Loucy (cell line): Measurements from ENCODE around the gene CADM1.

ENCODE experiments used
- H2AFZ ChIP-seq: fragments of 200-600 bp; sonication (generic); 2 replicates; pipeline ENCODE4 v1.6.0; 2016; ENCODE audit warnings: antibody characterized with exemption, mild to moderate bottlenecking, low read length, moderate library complexity
- H3F3A ChIP-seq: fragments of 200-600 bp; 2 replicates; pipeline ENCODE4 v1.6.0; 2016; ENCODE audit warnings: antibody characterized with exemption, low read depth, mild to moderate bottlenecking
- H3K27me3 ChIP-seq: fragments of 200-600 bp; sonication (generic); 2 replicates; pipeline ENCODE4 v1.6.1; 2014; ENCODE audit warnings: low read length, mild to moderate bottlenecking; ENCODE audit not compliant: insufficient read depth, poor library complexity, severe bottlenecking
- H3K36me3 ChIP-seq: fragments of 200-600 bp; sonication (generic); 2 replicates; pipeline ENCODE4 v1.6.1; 2016; ENCODE audit warnings: low read length; ENCODE audit not compliant: insufficient read depth
- H3K4me1 ChIP-seq: fragments of 200-600 bp; sonication (generic); 2 replicates; pipeline ENCODE4 v1.5.1; 2014; ENCODE audit warnings: low read length, mild to moderate bottlenecking; ENCODE audit not compliant: insufficient read depth, poor library complexity, severe bottlenecking
- H3K4me2 ChIP-seq: fragments of 200-600 bp; sonication (generic); 2 replicates; pipeline ENCODE4 v1.6.0; 2014; ENCODE audit warnings: antibody characterized with exemption, low read length, low read depth, mild to moderate bottlenecking; ENCODE audit not compliant: poor library complexity, severe bottlenecking
- H3K4me3 ChIP-seq: fragments of 200-600 bp; sonication (generic); 2 replicates; pipeline ENCODE4 v1.5.1; 2014; ENCODE audit warnings: low read length, mild to moderate bottlenecking, mixed read lengths; ENCODE audit not compliant: poor library complexity, severe bottlenecking
- H3K79me2 ChIP-seq: fragments of 200-600 bp; sonication (generic); 2 replicates; pipeline ENCODE4 v1.6.1; 2014; ENCODE audit warnings: low read length; ENCODE audit not compliant: insufficient read depth
- H3K9ac ChIP-seq: fragments of 200-600 bp; sonication (generic); 2 replicates; pipeline ENCODE4 v1.6.0; 2014; ENCODE audit warnings: mild to moderate bottlenecking, low read depth, low read length, moderate library complexity; ENCODE audit not compliant: poor library complexity, severe bottlenecking
- H3K9me2 ChIP-seq: fragments of 200-600 bp; sonication (generic); replicated peaks from 2 replicates; pipeline ENCODE4 v1.6.1; 2016; ENCODE audit warnings: low read depth, low read length, mixed read lengths
- H3K9me3 ChIP-seq: fragments of 200-600 bp; sonication (generic); 2 replicates; pipeline ENCODE4 v1.6.1; 2014; ENCODE audit warnings: mild to moderate bottlenecking, antibody characterized with exemption, low read length, low read depth; ENCODE audit not compliant: insufficient read depth
- H4K20me1 ChIP-seq: fragments of 200-600 bp; sonication (generic); 2 replicates; pipeline ENCODE4 v1.6.0; 2014; ENCODE audit warnings: antibody characterized with exemption, low read length, mild to moderate bottlenecking; ENCODE audit not compliant: insufficient read depth, poor library complexity, severe bottlenecking
- EZH2phosphoT487 ChIP-seq: fragments of 200-600 bp; IDR thresholded peaks from 2 replicates; pipeline ENCODE4 v1.6.1; 2018; ENCODE audit warnings: antibody characterized with exemption, mild to moderate bottlenecking, moderate library complexity, borderline replicate concordance
- TF ChIP-seq, protein P1 (sequence below): fragments of 200-600 bp; sonication (generic); conservative IDR thresholded peaks from 2 replicates; pipeline ENCODE4 v1.5.1; 2014; ENCODE audit warnings: mild to moderate bottlenecking, antibody characterized with exemption, low read length

Gene CADM1

DNA sequence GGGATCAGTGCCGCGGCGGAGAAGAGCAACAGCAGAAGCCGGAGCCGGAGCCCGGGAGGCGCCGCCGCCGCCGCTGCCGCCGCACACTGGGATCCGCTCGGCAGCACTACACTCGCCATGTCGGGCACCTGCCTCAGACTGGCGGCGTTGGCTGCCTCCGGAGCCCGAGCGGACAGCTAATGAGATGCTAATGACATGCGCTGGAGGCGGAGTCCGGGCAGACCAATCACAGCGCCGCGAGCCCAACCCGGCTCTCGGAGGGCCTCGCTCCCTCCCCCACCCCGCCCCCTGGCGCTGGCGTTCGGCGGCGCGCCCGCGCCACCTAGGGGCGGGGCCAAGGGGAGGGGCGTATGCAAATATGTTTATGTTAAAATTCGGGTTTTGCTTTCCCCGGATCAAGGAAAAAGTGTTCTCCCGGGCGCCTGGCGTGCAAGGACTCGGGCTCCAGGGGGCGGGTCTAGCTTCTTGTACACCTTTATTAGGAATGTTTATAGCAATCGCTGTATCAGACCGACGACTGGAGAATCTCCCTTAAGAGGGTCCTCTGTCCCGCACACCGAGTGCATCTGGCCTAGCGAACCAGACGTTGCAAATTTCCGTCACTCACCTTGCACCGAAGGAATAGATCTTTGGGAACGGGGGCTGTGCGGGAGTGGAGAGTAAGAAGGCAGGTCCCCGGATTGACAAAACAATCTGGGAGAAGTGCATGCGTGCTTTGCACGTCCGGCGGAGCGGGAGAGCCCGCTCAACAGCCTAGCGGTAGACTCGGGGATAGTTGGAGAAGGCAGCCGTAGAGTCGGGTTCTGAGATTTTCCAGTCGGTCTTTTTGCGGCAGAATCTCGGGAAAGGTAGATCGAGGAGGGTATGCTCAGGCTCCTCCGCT, at the start of gene CADM1:
CADM1 (minus strand) TSS at position 140 of the 883 bp plus-strand sequence.
- no peaks in the 10 kb centered on the region for H4K20me1 ChIP-seq
- no peaks in the 10 kb centered on the region for H3F3A ChIP-seq
- no peaks in the 10 kb centered on the region for H3K9me3 ChIP-seq
- H3K4me1 ChIP-seq: no peaks in the 10 kb centered on the region
- no peak within 1 kb of the TSS for H3K9ac ChIP-seq
- H2AFZ ChIP-seq: no peak within 1 kb of the TSS
- H3K36me3 ChIP-seq: no peaks in the 10 kb centered on the region
- H3K79me2 ChIP-seq: no peaks in the 10 kb centered on the region
- no peaks in the 10 kb centered on the region for H3K9me2 ChIP-seq
- TF ChIP-seq, protein P1, sequence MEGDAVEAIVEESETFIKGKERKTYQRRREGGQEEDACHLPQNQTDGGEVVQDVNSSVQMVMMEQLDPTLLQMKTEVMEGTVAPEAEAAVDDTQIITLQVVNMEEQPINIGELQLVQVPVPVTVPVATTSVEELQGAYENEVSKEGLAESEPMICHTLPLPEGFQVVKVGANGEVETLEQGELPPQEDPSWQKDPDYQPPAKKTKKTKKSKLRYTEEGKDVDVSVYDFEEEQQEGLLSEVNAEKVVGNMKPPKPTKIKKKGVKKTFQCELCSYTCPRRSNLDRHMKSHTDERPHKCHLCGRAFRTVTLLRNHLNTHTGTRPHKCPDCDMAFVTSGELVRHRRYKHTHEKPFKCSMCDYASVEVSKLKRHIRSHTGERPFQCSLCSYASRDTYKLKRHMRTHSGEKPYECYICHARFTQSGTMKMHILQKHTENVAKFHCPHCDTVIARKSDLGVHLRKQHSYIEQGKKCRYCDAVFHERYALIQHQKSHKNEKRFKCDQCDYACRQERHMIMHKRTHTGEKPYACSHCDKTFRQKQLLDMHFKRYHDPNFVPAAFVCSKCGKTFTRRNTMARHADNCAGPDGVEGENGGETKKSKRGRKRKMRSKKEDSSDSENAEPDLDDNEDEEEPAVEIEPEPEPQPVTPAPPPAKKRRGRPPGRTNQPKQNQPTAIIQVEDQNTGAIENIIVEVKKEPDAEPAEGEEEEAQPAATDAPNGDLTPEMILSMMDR: no peak
- no peak for TF ChIP-seq EZH2phosphoT487
- no peak within 1 kb of the TSS for H3K4me2 ChIP-seq
- H3K27me3 ChIP-seq: no peaks in the 10 kb centered on the region
- no peak within 1 kb of the TSS for H3K4me3 ChIP-seq

DNA sequence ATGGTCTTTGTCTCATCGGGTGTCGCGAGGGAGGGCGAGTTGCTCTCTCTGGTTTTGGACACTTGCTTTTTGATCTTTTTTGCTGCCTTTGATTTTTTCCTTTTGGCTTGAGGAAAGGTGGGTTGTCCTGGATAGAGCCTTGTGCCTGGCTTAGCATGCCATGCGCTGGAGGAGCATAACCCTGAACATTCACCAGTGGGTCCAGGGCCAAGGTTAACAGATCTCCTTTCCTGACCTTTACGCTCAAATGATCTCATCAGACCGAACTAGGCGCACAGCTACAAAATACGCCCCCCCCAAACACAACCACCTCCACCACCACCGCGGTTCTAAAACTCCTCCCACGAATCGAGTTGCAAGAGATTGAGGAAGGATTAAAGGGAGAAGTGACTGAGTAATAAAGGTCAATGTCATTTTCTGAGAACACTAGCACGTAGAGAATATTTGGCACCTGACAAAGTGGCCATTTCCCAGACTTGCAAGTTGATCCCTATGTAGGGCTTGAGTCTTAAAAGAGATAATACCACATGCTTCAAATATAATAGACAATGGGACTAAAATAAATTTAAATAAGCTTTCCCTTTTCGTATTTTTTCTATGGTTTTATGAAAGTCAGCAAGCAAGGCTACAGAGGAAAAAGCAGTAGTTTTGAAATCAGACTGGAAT, 48.7 kb upstream of the CADM1 start:
- no peaks in the 10 kb centered on the region for H3K79me2 ChIP-seq
- no peak overlapping the region for H3K4me2 ChIP-seq
- no peaks in the 10 kb centered on the region; the same call in 1 of the 2 replicates for H3K9me3 ChIP-seq
- no peaks in the 10 kb centered on the region for H3F3A ChIP-seq
- H3K9ac ChIP-seq: no peak overlapping the region
- no peaks in the 10 kb centered on the region for H3K27me3 ChIP-seq
- H3K4me3 ChIP-seq: no peak overlapping the region
- TF ChIP-seq, protein P1: no peak
- TF ChIP-seq EZH2phosphoT487: no peak
- H4K20me1 ChIP-seq: no peaks in the 10 kb centered on the region
- H3K36me3 ChIP-seq: no peaks in the 10 kb centered on the region
- H3K4me1 ChIP-seq: no peaks in the 10 kb centered on the region
- H2AFZ ChIP-seq: no peak overlapping the region
- H3K9me2 ChIP-seq: no peaks in the 10 kb centered on the region

DNA sequence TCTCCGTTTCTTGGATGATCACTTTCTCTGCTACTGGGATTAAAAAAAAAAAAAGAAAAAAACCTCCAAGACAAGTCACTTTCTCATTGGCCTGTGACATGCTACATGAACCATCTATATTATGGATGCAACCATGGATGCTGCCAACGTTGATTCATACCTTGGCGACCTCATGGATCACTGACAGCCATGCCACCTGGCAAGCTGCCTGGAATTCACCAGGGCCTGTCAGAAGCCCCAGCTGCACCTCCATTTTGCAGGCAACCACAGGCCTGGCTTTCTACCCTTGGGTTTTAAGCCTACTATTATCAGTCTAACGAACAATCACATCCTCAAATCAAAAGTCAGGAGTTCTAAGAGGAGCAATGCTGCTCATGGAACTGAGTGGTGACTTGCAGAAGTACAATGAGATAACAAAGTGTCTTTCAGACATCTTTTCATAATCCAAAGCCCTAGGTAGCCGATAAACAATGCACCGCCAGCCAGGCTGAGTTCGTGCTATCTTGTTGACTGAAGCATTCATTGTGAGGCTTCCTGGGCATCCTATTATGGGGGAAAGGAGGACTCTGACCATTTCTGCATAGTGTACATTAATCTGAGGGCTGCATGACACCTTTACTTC, 48.0 kb upstream of the CADM1 start:
- Histone ChIP-seq H3F3A (no peaks in the 10 kb centered on the region), H3K27me3 (no peaks in the 10 kb centered on the region), H3K36me3 (no peaks in the 10 kb centered on the region), H3K4me2 (no peak overlapping the region), H3K9me2 (no peaks in the 10 kb centered on the region), H4K20me1 (no peaks in the 10 kb centered on the region), H3K4me1 (no peaks in the 10 kb centered on the region), H2AFZ (no peak overlapping the region), H3K4me3 (no peak overlapping the region), H3K9me3 (no peaks in the 10 kb centered on the region; the same call in 1 of the 2 replicates), H3K9ac (no peak overlapping the region), H3K79me2 (no peaks in the 10 kb centered on the region)
- no peak for TF ChIP-seq EZH2phosphoT487
- TF ChIP-seq, protein P1: no peak
